ENCODE data around the gene THG1L. TPM values are rescaled to one million over a fixed set of nuclear protein-coding genes. Genes with fewer than 3 reads are reported as not detected.

Gene THG1L
- total and polyA plus RNA-seq, 5 donors: 5.4 to 11.6 (median 7.0) TPM

DNA sequence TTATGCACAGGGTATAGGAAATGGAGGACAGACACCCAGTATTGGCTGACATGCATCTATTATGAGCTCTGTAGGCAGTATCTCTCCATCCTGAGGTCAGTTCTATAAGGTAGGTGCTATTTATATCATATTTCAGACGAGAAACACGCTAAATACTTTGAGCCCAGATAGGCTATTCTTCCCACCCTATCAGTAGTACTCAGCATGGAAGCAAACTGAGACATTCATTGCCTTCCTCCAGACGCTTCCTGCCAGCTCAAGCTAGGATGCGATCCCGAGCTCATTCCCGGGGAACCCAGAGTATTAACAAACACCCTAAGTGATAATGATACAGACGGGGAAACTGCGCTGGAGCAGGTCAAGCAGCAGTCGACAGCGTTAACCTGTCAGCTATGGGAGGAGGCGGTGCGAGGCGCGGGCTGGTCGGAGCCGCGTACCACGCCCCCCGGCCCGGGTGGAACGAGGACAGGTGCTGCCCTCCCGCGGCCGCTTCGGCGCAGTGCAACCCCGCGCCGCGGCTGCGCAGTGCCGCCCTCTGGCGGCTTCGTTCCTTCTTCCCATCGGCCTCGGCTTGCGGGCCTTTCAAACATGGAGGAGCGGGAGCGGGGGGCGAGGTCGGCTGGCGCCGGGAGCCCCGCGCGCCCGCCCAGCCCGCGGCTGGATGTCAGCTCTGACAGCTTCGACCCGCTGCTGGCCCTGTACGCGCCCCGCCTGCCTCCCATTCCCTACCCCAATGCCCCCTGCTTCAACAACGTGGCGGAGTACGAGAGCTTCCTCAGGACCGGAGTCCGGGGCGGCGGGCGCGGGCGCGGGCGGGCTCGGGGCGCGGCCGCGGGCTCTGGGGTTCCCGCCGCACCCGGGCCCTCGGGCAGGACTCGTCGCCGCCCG is 12.2 kb downstream of the THG1L start, which contains the start of gene LSM11:
LSM11 (plus strand) TSS at position 550 of the 888 bp plus-strand sequence; CDS start at position 589, 39 bp downstream.
- Histone ChIP-seq H3K27me3 (ENCODE audit: control insufficient read depth, insufficient read depth) (no peaks in the 10 kb centered on the region), H3K4me1 (ENCODE audit: control insufficient read depth, insufficient read depth, low read length) (no peaks in the 10 kb centered on the region), H3K4me3 (ENCODE audit: low read length) (peak within 1 kb of the TSS; percentile 74), H3K27ac (ENCODE audit: low read length) (no peak within 1 kb of the TSS), H3K9me3 (ENCODE audit: control insufficient read depth, low read length) (no peaks in the 10 kb centered on the region)
- intact Hi-C loops (cut with DNase I): no loop called here
- WGBS: 1% methylated on average over 79 of the region's 79 CpGs
- DNase-seq (peak; percentile 88 to 96 (median 95)), ATAC-seq (peak; percentile 96)

DNA sequence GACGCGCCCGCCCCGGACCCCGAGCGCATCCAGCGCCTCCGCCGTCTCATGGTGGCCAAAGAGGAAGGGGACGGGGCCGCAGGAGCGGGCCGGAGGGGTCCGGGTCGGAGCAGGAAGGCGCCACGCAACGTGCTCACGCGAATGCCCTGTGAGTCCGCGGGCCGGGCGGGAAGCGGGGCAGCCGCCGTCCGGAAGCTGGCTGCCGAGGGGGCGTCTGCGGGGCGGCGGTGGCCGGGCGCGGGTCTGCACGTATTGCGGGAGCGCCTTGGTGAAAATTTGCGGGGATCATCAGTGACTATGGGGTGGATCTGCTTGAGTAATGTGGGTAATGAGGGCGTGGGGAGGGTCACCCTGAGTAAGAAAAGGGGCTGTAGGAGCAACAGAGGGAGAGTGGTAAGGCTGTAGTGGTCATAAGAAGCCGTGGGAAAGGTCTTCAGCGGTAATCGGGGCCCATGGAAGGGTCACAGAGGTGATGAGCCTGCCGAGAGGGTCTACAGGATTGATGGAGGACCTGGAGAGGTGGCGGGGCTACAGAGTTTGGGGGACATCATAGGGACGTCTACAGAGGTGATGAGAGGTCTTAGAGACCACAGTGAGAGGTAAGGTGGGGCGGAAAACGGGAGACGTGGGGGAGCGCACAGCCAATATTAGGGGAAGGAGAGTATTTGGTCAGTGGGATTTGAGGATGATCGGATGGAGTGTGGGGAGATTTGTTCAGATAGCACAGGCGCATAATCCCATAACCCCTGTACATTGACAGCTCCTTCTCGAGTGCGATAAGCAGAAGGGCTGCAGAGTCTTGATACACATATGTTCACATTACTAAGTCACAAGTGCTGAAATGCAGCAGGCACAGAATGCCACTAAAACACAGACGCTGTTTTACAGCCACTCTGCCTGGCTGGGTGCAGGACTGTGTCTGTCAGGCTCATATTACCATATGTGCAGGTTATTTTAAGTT is 13.1 kb downstream of the THG1L start:
- Histone ChIP-seq H3K27me3 (ENCODE audit: control insufficient read depth, insufficient read depth) (no peaks in the 10 kb centered on the region), H3K9me3 (ENCODE audit: control insufficient read depth, low read length) (no peaks in the 10 kb centered on the region), H3K27ac (ENCODE audit: low read length) (no peak overlapping the region), H3K4me1 (ENCODE audit: control insufficient read depth, insufficient read depth, low read length) (no peaks in the 10 kb centered on the region), H3K4me3 (ENCODE audit: low read length) (peak overlapping the region; percentile 74)
- 4% methylated on average over 56 of the region's 56 CpGs for WGBS
- DNase-seq (peak; percentile 40 to 68 (median 64)), ATAC-seq (peak in 1 of 2 donors; percentile 22)
- intact Hi-C loops (cut with DNase I): no loop called here

DNA sequence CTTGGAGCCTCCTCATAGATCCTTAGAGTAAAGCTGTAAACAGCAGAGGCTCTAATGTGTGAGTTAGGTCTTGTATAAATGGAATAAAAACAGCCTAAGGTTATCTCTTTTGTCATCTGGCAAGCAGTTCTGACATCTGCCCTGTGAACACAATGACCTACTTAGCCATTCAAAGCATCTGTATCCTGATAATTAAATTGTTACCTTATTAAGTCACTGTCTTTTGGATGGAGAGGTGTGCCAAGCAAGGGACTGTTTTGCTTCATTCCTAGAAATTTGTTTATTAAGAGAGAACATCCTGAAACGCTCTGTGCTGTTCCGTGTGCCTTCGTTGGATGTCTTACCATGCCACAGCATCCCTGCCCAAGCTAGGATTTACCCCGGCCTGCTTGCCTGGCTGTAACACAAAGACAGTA is 13.8 kb downstream of the THG1L start:
- ATAC-seq: no peak
- WGBS: 75% methylated on average over 4 of the region's 4 CpGs
- no peaks in the 10 kb centered on the region for H3K4me1 ChIP-seq (ENCODE audit: control insufficient read depth, insufficient read depth, low read length)
- DNase-seq: no peak
- no peak overlapping the region for H3K4me3 ChIP-seq (ENCODE audit: low read length)
- H3K9me3 ChIP-seq (ENCODE audit: control insufficient read depth, low read length): no peaks in the 10 kb centered on the region
- intact Hi-C loops (cut with DNase I): no loop called here
- no peaks in the 10 kb centered on the region for H3K27me3 ChIP-seq (ENCODE audit: control insufficient read depth, insufficient read depth)
- H3K27ac ChIP-seq (ENCODE audit: low read length): no peak overlapping the region

DNA sequence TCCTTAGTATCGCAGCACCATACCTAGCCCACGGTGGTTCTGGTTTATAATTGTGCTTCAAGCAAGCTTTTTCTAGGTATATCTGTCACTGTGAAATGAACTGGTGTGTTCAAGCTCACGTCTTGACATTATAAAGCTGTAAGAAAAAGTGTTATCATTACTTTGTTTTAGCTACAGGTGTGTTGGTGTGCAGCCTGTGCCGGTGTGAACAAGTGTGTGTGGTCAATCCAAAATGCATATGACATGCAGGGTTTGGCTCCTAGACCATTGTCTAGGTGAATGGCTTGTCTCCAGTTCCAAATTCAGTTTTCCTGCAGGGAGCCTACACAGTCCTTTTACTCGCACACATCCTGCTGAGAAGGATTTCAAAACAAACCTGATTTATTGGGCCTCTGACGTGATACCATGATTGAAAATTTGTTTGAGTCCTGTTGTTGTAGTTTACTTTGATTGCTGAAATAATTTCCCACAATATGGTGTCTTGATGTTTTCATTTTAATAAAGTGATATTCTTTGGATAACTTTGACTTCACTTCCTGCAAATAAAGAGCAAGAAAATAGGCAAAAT is 16.0 kb downstream of the THG1L start:
- H3K4me3 ChIP-seq (ENCODE audit: low read length): no peak overlapping the region
- no peaks in the 10 kb centered on the region for H3K27me3 ChIP-seq (ENCODE audit: control insufficient read depth, insufficient read depth)
- intact Hi-C loops (cut with DNase I): no loop called here
- no peaks in the 10 kb centered on the region for H3K9me3 ChIP-seq (ENCODE audit: control insufficient read depth, low read length)
- no peak for ATAC-seq
- 87% methylated on average over 6 of the region's 6 CpGs for WGBS
- H3K4me1 ChIP-seq (ENCODE audit: control insufficient read depth, insufficient read depth, low read length): no peaks in the 10 kb centered on the region
- H3K27ac ChIP-seq (ENCODE audit: low read length): no peak overlapping the region
- no peak for DNase-seq

DNA sequence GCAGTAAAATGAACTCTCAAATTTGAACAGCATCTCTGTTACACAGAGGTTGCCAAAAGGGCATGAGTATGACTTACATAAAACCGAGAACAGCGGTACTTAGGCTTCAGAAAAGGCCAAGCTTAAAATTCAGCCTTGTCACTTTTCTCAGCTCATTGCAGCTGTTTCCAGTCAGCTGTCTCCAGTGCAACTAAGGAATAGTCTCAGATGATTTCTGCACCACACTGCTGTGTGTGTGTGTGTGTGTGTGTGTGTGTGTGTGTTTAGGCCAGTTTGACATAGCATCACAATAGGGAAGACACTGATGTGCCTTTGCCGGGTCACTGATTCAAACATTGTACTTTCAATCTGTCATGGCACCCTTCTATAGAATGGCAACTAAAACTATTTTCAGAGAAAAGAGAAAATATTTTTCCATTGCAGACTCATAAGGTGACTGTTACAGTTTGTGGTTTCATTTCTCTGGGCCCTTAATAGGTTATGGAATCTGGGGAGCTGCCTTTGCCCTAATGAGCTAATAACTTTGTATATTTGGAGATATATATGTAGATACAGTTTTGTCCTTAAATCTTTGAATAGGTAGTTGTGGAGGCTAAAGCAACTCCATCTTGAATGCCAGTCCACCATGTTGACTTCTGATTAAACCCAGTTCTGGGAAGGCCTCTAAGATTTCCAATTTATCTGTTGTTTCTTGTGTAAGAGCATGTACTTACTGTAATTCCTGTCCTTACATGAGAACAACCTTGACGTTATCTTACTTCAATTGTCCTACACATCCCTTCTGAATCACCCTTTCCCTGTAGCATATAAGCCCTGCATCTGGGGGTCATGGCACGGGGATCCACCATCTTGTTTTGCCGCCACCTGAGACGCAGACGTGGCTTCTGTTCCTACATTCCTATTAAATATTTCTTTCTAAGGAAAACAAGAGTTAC is 16.8 kb downstream of the THG1L start:
- H3K4me3 ChIP-seq (ENCODE audit: low read length): no peak overlapping the region
- no peak for ATAC-seq
- H3K4me1 ChIP-seq (ENCODE audit: control insufficient read depth, insufficient read depth, low read length): no peaks in the 10 kb centered on the region
- DNase-seq: no peak
- no peak overlapping the region for H3K27ac ChIP-seq (ENCODE audit: low read length)
- intact Hi-C loops (cut with DNase I): no loop called here
- H3K9me3 ChIP-seq (ENCODE audit: control insufficient read depth, low read length): no peaks in the 10 kb centered on the region
- WGBS: 93% methylated on average over 8 of the region's 8 CpGs
- H3K27me3 ChIP-seq (ENCODE audit: control insufficient read depth, insufficient read depth): no peaks in the 10 kb centered on the region

DNA sequence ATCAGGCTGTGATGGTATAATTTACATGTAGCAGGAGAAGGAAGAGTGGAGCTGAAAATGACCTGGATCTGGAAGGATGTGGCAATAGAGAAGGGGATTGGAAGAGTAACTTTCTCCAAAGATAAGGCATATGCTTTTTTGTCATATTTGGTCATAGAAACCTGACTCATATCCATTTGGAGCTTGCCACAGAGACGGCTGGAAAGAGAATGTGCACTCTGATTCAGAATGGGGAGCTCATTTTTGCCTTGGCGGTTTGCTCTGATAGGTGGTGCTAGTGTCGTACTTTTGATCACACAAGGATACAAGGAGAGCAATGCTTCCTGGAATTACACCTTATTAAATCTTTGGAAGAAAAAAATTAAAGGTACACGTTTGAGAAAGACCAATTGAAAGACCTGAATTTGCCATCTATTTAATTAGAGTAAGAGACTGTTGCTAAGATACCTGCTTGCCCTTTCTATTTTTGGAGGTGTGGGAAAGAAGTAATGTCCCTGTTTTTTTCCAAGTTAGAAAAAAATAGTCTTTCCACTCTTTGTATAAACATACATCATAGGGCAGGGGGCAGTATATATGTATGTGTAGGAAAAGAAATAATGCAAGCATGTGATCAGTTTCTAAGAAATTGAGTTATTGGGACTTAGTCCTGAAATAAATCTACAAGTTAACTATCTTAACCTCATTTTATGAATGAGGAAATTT is 17.7 kb downstream of the THG1L start:
- DNase-seq (no peak), ATAC-seq (no peak)
- 71% methylated on average over 4 of the region's 4 CpGs for WGBS
- no peaks in the 10 kb centered on the region for H3K27me3 ChIP-seq (ENCODE audit: control insufficient read depth, insufficient read depth)
- H3K9me3 ChIP-seq (ENCODE audit: control insufficient read depth, low read length): no peaks in the 10 kb centered on the region
- H3K4me1 ChIP-seq (ENCODE audit: control insufficient read depth, insufficient read depth, low read length): no peaks in the 10 kb centered on the region
- H3K27ac ChIP-seq (ENCODE audit: low read length): no peak overlapping the region
- intact Hi-C loops (cut with DNase I): no loop called here
- no peak overlapping the region for H3K4me3 ChIP-seq (ENCODE audit: low read length)

DNA sequence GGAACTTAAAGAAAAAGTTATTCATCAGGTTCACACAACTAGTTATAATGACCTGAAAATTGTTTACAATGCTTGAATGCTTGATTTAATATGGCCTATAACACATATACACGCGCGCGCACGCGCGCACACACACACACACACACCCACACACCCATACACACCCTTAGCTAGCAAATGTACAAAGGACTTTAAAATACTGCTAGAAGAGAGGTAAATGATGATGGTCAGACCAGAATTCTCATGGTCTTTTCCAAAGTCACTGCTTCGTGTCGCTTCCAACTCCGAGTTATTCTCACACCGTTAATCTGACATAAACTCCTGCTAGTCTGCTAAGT is 18.2 kb downstream of the THG1L start:
- Histone ChIP-seq H3K4me1 (ENCODE audit: control insufficient read depth, insufficient read depth, low read length) (no peaks in the 10 kb centered on the region), H3K27ac (ENCODE audit: low read length) (no peak overlapping the region)
- intact Hi-C loops (cut with DNase I): no loop called here

DNA sequence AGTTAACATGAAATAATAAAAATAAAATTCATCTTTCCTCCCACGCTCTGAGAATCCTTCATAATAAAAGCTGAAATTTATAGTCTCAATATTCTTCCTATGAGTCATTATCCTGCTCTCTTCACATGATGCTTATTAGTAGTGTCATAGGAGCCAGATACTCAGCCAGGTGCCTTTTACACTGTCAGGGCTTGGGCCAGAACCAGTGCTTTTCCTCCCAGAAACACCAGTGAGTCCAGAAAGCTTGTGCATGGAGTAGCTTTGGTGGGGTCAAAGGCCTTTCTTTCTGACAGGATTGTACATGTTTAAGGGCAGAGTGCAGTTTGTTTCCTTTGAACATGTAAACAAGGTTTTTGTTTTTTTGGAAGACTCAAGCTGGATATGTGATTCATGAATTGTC is 19.1 kb downstream of the THG1L start:
- no peaks in the 10 kb centered on the region for H3K4me1 ChIP-seq (ENCODE audit: control insufficient read depth, insufficient read depth, low read length)
- H3K27me3 ChIP-seq (ENCODE audit: control insufficient read depth, insufficient read depth): no peaks in the 10 kb centered on the region
- DNase-seq (no peak), ATAC-seq (no peak)
- intact Hi-C loops (cut with DNase I): no loop called here
- 95% methylated on average over 1 of the region's 1 CpG for WGBS
- no peak overlapping the region for H3K4me3 ChIP-seq (ENCODE audit: low read length)
- H3K27ac ChIP-seq (ENCODE audit: low read length): no peak overlapping the region
- H3K9me3 ChIP-seq (ENCODE audit: control insufficient read depth, low read length): no peaks in the 10 kb centered on the region

More for the DNA sequence above, 18.2 kb downstream of the THG1L start:
- 85% methylated on average over 11 of the region's 11 CpGs for WGBS
- no peaks in the 10 kb centered on the region for H3K9me3 ChIP-seq (ENCODE audit: control insufficient read depth, low read length)
- ATAC-seq (no peak), DNase-seq (no peak)
- H3K4me3 ChIP-seq (ENCODE audit: low read length): no peak overlapping the region
- no peaks in the 10 kb centered on the region for H3K27me3 ChIP-seq (ENCODE audit: control insufficient read depth, insufficient read depth)

DNA sequence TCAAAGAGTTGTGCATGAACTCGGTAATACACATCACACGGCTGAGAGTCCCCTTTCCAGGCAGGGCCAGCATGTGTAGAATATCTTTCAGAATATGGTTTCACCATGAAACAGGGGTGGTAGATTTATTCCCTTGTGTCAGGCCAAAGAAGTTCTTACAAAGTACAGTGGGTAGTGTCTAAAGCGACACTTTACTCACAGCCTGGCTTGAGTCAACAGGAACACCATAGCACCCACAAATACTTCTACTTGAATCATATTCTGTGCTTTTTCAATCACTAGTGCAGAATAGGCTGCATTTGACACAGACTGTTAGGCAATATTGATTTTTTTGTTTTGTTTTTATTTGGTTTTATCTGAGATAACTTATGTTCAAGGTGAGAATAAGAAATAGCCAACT is 24.9 kb downstream of the THG1L start:
- Histone ChIP-seq H3K27me3 (ENCODE audit: control insufficient read depth, insufficient read depth) (no peaks in the 10 kb centered on the region), H3K4me1 (ENCODE audit: control insufficient read depth, insufficient read depth, low read length) (no peaks in the 10 kb centered on the region), H3K9me3 (ENCODE audit: control insufficient read depth, low read length) (no peaks in the 10 kb centered on the region), H3K27ac (ENCODE audit: low read length) (no peak overlapping the region), H3K4me3 (ENCODE audit: low read length) (no peak overlapping the region)
- DNase-seq: no peak
- no peak for ATAC-seq
- 92% methylated on average over 3 of the region's 3 CpGs for WGBS
- intact Hi-C loops (cut with DNase I): no loop called here

DNA sequence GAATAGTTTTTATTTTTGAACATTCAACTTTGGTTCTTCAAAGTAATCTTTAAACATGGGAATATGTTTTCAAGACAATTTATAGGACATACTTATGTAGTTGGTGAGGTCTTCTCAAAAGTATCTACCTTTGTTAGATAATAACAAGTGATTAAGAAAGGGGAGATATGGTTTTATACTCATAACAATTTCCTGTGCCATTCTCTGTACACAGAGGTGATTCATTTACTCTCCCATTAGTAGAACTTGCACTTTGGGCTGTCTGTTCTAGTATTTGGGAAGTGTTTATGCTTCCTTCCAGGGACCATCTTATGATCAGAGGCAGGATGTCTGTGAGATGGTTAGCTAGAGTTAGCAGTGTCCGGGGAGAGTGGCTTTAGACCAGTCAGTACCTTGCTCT is 27.5 kb downstream of the THG1L start:
- Histone ChIP-seq H3K4me1 (ENCODE audit: control insufficient read depth, insufficient read depth, low read length) (no peaks in the 10 kb centered on the region), H3K27ac (ENCODE audit: low read length) (no peak overlapping the region), H3K4me3 (ENCODE audit: low read length) (no peak overlapping the region), H3K9me3 (ENCODE audit: control insufficient read depth, low read length) (no peaks in the 10 kb centered on the region), H3K27me3 (ENCODE audit: control insufficient read depth, insufficient read depth) (no peaks in the 10 kb centered on the region)
- WGBS: 86% methylated on average over 1 of the region's 1 CpG
- ATAC-seq (no peak), DNase-seq (no peak)
- intact Hi-C loops (cut with DNase I): no loop called here
